ENCODE measurements around the gene RGS7. TPM values are rescaled to one million over a fixed set of nuclear protein-coding genes. Genes with fewer than 3 reads are reported as not detected.

Gene RGS7
- total RNA-seq, 1 donor from 2014 or later: not detected

DNA sequence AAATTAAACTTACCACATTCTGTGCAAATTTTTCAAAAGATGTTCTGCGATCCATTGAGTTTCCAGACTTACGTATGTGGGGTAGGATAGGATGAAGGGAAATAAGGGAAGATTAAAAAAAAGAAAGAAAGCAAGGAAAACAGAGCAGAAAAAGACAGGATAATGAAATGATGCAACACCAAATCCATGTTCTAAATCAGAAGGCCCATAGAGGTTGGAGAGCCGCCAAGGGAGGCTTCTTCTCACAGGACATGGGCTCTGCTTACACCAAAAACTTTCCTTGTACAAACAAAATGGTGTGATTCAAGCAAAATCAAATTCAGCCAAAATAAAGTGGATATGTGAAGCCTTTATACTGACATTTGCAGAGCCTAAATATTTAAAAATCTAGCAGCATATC is 555.6 kb downstream of the RGS7 start:
- TF ChIP-seq, protein P1, sequence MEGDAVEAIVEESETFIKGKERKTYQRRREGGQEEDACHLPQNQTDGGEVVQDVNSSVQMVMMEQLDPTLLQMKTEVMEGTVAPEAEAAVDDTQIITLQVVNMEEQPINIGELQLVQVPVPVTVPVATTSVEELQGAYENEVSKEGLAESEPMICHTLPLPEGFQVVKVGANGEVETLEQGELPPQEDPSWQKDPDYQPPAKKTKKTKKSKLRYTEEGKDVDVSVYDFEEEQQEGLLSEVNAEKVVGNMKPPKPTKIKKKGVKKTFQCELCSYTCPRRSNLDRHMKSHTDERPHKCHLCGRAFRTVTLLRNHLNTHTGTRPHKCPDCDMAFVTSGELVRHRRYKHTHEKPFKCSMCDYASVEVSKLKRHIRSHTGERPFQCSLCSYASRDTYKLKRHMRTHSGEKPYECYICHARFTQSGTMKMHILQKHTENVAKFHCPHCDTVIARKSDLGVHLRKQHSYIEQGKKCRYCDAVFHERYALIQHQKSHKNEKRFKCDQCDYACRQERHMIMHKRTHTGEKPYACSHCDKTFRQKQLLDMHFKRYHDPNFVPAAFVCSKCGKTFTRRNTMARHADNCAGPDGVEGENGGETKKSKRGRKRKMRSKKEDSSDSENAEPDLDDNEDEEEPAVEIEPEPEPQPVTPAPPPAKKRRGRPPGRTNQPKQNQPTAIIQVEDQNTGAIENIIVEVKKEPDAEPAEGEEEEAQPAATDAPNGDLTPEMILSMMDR (IDR thresholded peaks at IDR 0.05): no peak
- no peak for TF ChIP-seq POLR2A (IDR thresholded peaks at IDR 0.05)
- TF ChIP-seq POLR2AphosphoS5 (IDR thresholded peaks at IDR 0.05; ENCODE audit: insufficient read depth in 1 of 2, low read depth in 1 of 2): no peak
- DNase-seq (ENCODE audit: extremely low spot score in 2 of 2): no peak
- Histone ChIP-seq H3K36me3 (no peaks in the 10 kb centered on the region), H3K4me3 (no peak overlapping the region), H3K4me1 (no peaks in the 10 kb centered on the region), H3K27ac (no peak overlapping the region), H3K9me3 (no peaks in the 10 kb centered on the region), H3K27me3 (no peaks in the 10 kb centered on the region)
- intact Hi-C loops (cut with DNase I): no loop called here

DNA sequence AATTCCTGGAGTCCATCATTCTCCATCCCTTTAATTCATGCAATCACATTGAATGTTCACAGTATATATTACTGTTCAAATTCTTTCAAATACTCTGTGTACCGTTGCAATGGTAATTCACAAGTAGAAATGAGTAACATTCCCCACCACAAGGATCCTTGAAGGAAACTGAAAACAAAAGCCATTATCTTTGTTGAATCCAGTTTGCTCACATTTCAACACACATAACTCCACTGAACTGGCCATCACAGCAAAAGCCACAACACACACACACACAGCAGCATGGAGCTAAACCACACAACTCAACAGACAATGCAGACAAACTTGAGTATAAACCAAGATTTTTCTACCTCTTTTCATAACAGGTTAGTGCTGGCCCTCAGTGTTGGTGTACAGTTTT is 556.7 kb downstream of the RGS7 start:
- H3K4me3 ChIP-seq: no peak overlapping the region
- H3K27ac ChIP-seq: no peak overlapping the region
- no peak for DNase-seq (ENCODE audit: extremely low spot score in 2 of 2)
- TF ChIP-seq POLR2AphosphoS5 (IDR thresholded peaks at IDR 0.05; ENCODE audit: insufficient read depth in 1 of 2, low read depth in 1 of 2) (no peak), POLR2A (IDR thresholded peaks at IDR 0.05) (no peak)
- TF ChIP-seq, protein P1 (IDR thresholded peaks at IDR 0.05): no peak
- H3K27me3 ChIP-seq: no peaks in the 10 kb centered on the region
- H3K9me3 ChIP-seq: no peaks in the 10 kb centered on the region
- no peaks in the 10 kb centered on the region for H3K36me3 ChIP-seq
- intact Hi-C loops (cut with DNase I): no loop called here
- H3K4me1 ChIP-seq: no peaks in the 10 kb centered on the region

DNA sequence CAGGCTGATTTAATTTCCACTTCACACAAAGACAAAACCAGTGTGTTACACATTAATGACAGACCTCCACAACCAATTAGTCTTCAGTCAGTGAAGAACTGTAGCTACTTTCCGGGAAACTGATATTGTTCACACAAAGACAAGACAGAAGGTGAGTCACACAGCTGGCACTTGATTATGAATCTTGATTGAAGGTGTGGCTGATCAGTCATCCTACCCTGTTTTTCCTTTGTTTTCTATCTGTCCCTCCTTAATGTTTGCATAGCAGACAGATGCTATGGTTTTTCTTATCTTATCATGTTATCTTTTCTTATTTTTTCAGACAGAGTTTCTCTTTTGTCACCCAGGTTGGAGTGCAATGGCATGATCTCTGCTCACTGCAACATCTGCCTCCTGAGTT is 560.0 kb downstream of the RGS7 start:
- H3K27me3 ChIP-seq: no peaks in the 10 kb centered on the region
- intact Hi-C loops (cut with DNase I): no loop called here

DNA sequence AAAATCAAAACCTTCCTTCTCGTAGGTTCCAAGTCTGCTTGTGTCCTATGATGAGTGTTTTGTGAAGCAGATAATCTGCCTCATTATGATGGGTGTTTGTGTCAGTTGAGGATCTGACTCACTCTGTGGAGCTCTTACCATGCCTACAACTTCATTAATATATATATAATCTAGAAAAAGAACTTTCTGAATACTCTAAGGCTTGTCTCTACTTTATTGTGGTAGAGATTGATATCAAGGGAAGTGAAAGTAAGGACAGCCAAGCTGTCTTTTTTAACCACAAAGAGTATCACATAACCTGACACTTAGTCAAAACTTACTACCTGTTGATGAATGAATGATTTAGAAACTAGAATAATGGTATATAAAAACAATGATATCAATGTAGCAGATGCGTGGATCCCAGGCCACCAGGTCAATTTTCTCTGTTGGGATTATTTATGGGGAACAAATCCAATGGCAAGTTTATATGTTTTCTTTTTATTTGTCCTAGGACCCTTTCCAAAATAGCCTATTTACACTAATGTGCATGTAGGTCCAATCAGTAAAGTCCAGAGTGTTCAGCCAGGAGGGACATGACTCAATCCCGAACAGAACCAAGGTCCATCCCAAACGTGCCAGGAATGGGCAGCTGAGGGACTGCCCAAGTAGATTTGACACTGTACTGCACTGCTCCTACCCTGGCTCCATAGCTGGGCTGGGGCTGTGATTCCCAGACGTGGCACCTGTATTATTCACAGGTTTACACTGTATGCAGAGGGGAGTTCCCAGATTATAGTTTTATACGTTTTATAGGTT is 562.8 kb downstream of the RGS7 start:
- no peak overlapping the region for H3K4me3 ChIP-seq
- H3K27ac ChIP-seq: no peak overlapping the region
- no peaks in the 10 kb centered on the region for H3K9me3 ChIP-seq
- TF ChIP-seq POLR2AphosphoS5 (IDR thresholded peaks at IDR 0.05; ENCODE audit: insufficient read depth in 1 of 2, low read depth in 1 of 2): no peak
- no peak for TF ChIP-seq POLR2A (IDR thresholded peaks at IDR 0.05)
- TF ChIP-seq, protein P1 (IDR thresholded peaks at IDR 0.05): no peak
- H3K4me1 ChIP-seq: no peaks in the 10 kb centered on the region
- no peaks in the 10 kb centered on the region for H3K36me3 ChIP-seq
- intact Hi-C loops (cut with DNase I): no loop called here
- no peak for DNase-seq (ENCODE audit: extremely low spot score in 2 of 2)
- H3K27me3 ChIP-seq: no peaks in the 10 kb centered on the region

More for the DNA sequence above, 560.0 kb downstream of the RGS7 start:
- Histone ChIP-seq H3K27ac (no peak overlapping the region), H3K9me3 (no peaks in the 10 kb centered on the region), H3K4me3 (no peak overlapping the region), H3K36me3 (no peaks in the 10 kb centered on the region), H3K4me1 (no peaks in the 10 kb centered on the region)
- no peak for DNase-seq (ENCODE audit: extremely low spot score in 2 of 2)
- TF ChIP-seq, protein P1 (IDR thresholded peaks at IDR 0.05): no peak
- TF ChIP-seq POLR2AphosphoS5 (IDR thresholded peaks at IDR 0.05; ENCODE audit: insufficient read depth in 1 of 2, low read depth in 1 of 2): no peak
- no peak for TF ChIP-seq POLR2A (IDR thresholded peaks at IDR 0.05)

DNA sequence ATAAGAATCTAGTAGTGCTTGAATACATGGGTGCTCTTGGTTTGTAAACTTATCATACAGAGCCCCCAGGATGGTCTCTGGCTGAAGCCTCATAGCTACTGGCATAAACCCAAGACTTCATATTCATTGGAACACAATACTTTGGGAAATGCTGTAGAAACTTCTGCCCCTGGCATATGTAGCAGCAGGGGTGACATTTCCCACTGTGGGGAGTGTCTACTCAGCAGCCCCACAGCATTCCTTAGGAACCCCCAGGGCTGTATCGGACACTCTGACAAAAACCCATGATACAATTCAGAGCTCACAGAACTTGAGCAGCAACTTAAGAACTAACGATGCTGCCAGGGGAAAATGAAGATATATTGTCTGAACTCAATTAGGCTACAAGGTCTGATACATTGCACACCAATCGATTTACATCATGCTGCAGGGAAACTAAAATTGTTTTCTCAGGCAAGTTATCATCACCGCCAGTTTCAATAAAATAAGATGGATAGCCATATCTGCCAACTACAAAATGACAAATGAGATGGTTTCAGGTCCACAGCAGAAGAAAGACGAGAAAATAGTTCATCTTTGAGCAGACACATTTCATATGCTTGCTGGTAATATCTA is 564.0 kb downstream of the RGS7 start:
- H3K4me3 ChIP-seq: no peak overlapping the region
- no peak overlapping the region for H3K27ac ChIP-seq
- no peaks in the 10 kb centered on the region for H3K27me3 ChIP-seq
- TF ChIP-seq, protein P1 (IDR thresholded peaks at IDR 0.05): no peak
- TF ChIP-seq POLR2A (IDR thresholded peaks at IDR 0.05): no peak
- TF ChIP-seq POLR2AphosphoS5 (IDR thresholded peaks at IDR 0.05; ENCODE audit: insufficient read depth in 1 of 2, low read depth in 1 of 2): no peak
- intact Hi-C loops (cut with DNase I): no loop called here
- H3K9me3 ChIP-seq: no peaks in the 10 kb centered on the region
- no peaks in the 10 kb centered on the region for H3K36me3 ChIP-seq
- DNase-seq (ENCODE audit: extremely low spot score in 2 of 2): no peak
- no peaks in the 10 kb centered on the region for H3K4me1 ChIP-seq

All from vagina (tissue), 2 donors.